Mesendoderm (in vitro differentiated cells): ENCODE results near the gene HSPA1B.
A peak's percentile ranks its signal among the peaks of the same experiment; 100 is the strongest.
"Not testable (repeated sequence)": the region's sequence is repeated elsewhere in the genome, so short reads cannot be mapped to it uniquely, and the experiment has no call there.

Experiments
- DNase-seq: peaks from one replicate; pipeline ENCODE4 v3.0.0; 2013
- H2AK5ac ChIP-seq: 2 replicates; pipeline ENCODE4 v1.6.1; 2013; ENCODE audit warnings: low read length, inconsistent platforms
- H2BK120ac ChIP-seq: 2 replicates; pipeline ENCODE4 v1.6.1; 2013; ENCODE audit warnings: low read depth, mild to moderate bottlenecking, low read length, moderate library complexity, mixed read lengths
- H2BK15ac ChIP-seq: replicated peaks from 2 replicates; pipeline ENCODE4 v1.6.1; 2013; ENCODE audit warnings: low read depth, mild to moderate bottlenecking, moderate library complexity
- H2BK5ac ChIP-seq: 2 replicates; pipeline ENCODE4 v1.6.1; 2013; ENCODE audit warnings: low read length, inconsistent platforms
- H3K18ac ChIP-seq: 2 replicates; pipeline ENCODE4 v1.6.1; 2013; ENCODE audit warnings: mild to moderate bottlenecking, low read length, mixed read lengths
- H3K23ac ChIP-seq: one replicate; pipeline ENCODE4 v1.6.1; 2013; ENCODE audit warnings: low read length
- H3K27ac ChIP-seq: 2 replicates; pipeline ENCODE4 v1.5.1; 2013; ENCODE audit warnings: low read depth, mild to moderate bottlenecking, inconsistent platforms, low read length, moderate library complexity
- H3K27me3 ChIP-seq: 2 replicates; pipeline ENCODE4 v1.6.1; 2013; ENCODE audit warnings: low read length, control low read depth, mild to moderate bottlenecking, inconsistent platforms; ENCODE audit not compliant: insufficient read depth, poor library complexity
- H3K36me3 ChIP-seq: 2 replicates; pipeline ENCODE4 v1.6.1; 2013; ENCODE audit warnings: low read length, inconsistent platforms; ENCODE audit not compliant: control insufficient read depth, insufficient read depth
- H3K4ac ChIP-seq: one replicate; pipeline ENCODE4 v1.6.1; 2013; ENCODE audit warnings: low read depth, mild to moderate bottlenecking, low read length, moderate library complexity
- H3K4me1 ChIP-seq: 2 replicates; pipeline ENCODE4 v1.6.1; 2013; ENCODE audit warnings: low read depth, low read length, inconsistent platforms; ENCODE audit not compliant: control insufficient read depth
- H3K4me2 ChIP-seq: 2 replicates; pipeline ENCODE4 v1.6.1; 2013; ENCODE audit warnings: low read length
- H3K4me3 ChIP-seq: 2 replicates; pipeline ENCODE4 v1.5.1; 2013; ENCODE audit warnings: mild to moderate bottlenecking, low read length
- H3K56ac ChIP-seq: one replicate; pipeline ENCODE4 v1.6.1; 2013; ENCODE audit warnings: low read length
- H3K79me1 ChIP-seq: 2 replicates; pipeline ENCODE4 v1.6.1; 2013; ENCODE audit warnings: low read length, inconsistent platforms
- H3K79me2 ChIP-seq: 2 replicates; pipeline ENCODE4 v1.6.1; 2013; ENCODE audit warnings: mild to moderate bottlenecking, low read length; ENCODE audit not compliant: control insufficient read depth, insufficient read depth
- H3K9ac ChIP-seq: 2 replicates; pipeline ENCODE4 v1.6.1; 2013; ENCODE audit warnings: low read length, inconsistent platforms
- H4K5ac ChIP-seq: one replicate; pipeline ENCODE4 v1.6.1; 2013; ENCODE audit warnings: low read length
- H4K8ac ChIP-seq: one replicate; pipeline ENCODE4 v1.6.1; 2013; ENCODE audit warnings: low read depth, mild to moderate bottlenecking, control low read depth, low read length, moderate library complexity
- WGBS: extraction: QIAGEN DNeasy Blood & Tissue Kit; methylation state at CpG from one replicate; pipeline ENCODE4 v1.1.7; 2013; ENCODE audit warnings: low lambda C conversion rate, missing lambda C conversion rate; ENCODE audit not compliant: insufficient coverage; ENCODE audit errors: extremely low coverage; 5-methylcytosine and 5-hydroxymethylcytosine counted together

Gene HSPA1B

DNA sequence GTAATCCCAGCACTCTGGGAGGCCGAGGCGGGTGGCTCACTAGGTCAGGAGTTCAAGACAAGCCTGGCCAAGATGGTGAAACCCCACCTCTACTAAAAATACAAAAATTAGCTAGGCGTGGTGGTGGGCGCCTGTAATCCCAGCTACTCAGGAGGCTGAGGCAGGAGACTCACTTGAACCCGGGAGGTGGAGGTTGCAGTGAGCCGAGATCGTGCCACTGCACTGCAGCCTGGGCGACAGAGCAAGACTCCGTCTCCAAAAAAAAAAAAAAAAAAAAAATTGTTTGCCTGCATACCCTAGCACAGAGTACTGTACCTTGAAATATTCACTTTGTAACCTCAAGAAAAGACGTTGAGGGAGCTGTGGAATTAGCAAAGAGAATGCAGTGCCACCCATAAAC lies 7.1 kb upstream of the HSPA1B start:
- not testable (repeated sequence) for H4K5ac ChIP-seq, H3K23ac ChIP-seq, H3K9ac ChIP-seq, H2AK5ac ChIP-seq, H4K8ac ChIP-seq, H3K79me2 ChIP-seq, H3K4me1 ChIP-seq, H3K27ac ChIP-seq, H3K27me3 ChIP-seq, H3K4ac ChIP-seq, H2BK15ac ChIP-seq, H3K4me3 ChIP-seq, H3K36me3 ChIP-seq, H2BK120ac ChIP-seq, H3K4me2 ChIP-seq, H2BK5ac ChIP-seq, DNase-seq, H3K56ac ChIP-seq, H3K79me1 ChIP-seq, H3K18ac ChIP-seq
- no CpG with 5 or more reads among the region's 10 CpGs for WGBS

DNA sequence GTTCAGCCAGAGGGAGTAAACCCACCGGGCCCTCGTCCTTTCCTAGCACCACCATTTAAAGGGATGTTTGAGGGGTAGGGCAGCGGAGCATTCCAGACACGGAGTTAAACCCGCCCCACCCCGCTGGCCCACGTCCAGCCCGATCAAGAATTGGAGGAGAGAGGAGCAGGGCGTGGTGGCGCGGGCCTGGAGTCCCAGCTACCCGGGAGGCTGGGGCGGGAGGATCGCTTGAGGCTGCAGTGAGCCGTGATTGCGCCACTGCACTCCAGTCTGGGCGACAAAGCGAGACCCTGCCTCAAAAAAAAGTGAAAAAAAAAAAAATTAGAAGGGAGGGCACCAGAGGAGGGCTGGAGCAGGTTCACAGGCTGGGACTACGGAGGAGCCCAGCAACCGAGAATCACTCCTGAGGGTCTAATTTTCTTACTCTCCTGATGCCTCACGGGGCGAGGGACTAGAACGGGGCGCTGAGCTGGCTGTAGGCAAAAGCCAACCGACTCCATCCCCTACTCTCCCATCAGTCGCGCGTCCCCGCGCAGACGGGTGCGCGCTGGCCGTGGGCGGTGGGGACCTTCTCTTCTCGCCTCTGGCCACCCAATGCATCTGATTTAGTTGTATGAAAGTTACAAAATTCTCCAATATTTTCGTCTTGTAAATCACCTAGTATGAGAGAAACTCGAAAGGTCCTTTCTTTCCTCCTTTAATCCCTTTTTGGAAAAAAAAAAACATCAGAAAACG lies 6.1 kb upstream of the HSPA1B start:
- Histone ChIP-seq H2BK120ac (no peak overlapping the region), H3K56ac (peak overlapping the region; percentile 82), H4K5ac (no peak overlapping the region), H3K79me1 (peaks cover 4% of the 10 kb centered on the region), H3K36me3 (no peaks in the 10 kb centered on the region), H3K23ac (no peak overlapping the region), H3K4me2 (peak overlapping the region; percentile 56), H3K4me3 (peak overlapping the region; percentile 56), H3K79me2 (peaks cover 3% of the 10 kb centered on the region), H3K4me1 (peaks cover 5% of the 10 kb centered on the region), H3K9ac (peak overlapping the region; percentile 76), H2AK5ac (no peak overlapping the region), H2BK15ac (no peak overlapping the region), H3K27ac (peak overlapping the region; percentile 81), H3K4ac (no peak overlapping the region), H3K27me3 (no peaks in the 10 kb centered on the region), H4K8ac (no peak overlapping the region), H2BK5ac (peak overlapping the region; percentile 2), H3K18ac (peak overlapping the region; percentile 29)
- no CpG with 5 or more reads among the region's 39 CpGs for WGBS
- peak; percentile 79 for DNase-seq

DNA sequence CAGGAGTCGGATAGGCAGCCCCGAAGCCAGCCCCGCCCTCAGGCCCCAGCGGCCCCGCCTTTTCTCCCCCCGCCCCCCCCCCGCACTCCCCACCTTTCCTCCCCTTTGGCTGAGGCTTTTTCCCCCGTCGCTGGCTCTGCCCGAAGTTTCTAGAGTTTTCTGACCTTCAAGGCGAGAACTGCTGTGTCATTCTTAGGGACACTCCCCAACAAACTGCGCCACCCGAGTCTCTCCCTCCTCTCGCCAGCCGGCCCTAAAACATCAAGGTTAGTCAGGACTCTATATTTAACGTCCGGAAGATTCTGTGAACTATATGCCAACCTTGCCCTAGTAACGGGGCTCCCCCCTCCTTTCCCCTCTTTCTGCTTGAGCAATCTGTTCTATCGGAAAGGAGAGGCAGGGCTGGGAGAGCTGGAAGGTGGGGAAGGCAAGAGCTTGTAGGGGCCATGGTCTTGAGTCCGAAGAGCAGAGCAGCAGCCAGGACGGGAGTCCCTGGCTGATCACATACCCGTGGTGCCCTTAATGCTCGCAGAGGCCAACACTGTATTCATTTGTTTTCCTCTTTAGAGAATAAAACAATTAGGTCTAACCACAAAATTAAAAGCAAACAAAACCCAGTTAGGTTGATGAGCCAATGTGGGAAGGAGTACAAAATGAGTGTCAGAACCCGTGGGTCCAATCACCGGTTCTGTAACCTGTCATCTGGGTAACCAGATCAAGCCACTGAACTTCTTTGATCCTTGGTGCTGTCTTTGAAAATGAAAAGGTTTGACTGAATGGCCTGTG lies 5.3 kb upstream of the HSPA1B start:
- H3K27me3 ChIP-seq: no peaks in the 10 kb centered on the region
- peak; percentile 92 for DNase-seq
- no peak overlapping the region for H2AK5ac ChIP-seq
- H2BK5ac ChIP-seq: peak overlapping the region; percentile 1
- peak overlapping the region; percentile 81 for H3K27ac ChIP-seq
- no peak overlapping the region for H4K8ac ChIP-seq
- peak overlapping the region; percentile 4 for H3K4me2 ChIP-seq
- H4K5ac ChIP-seq: no peak overlapping the region
- H3K36me3 ChIP-seq: no peaks in the 10 kb centered on the region
- H3K79me2 ChIP-seq: peaks cover 3% of the 10 kb centered on the region
- H3K4me1 ChIP-seq: peaks cover 7% of the 10 kb centered on the region
- peak overlapping the region; percentile 74 for H3K56ac ChIP-seq
- H3K9ac ChIP-seq: peak overlapping the region; percentile 63
- no peak overlapping the region for H2BK15ac ChIP-seq
- peak overlapping the region; percentile 96 for H3K4ac ChIP-seq
- H3K23ac ChIP-seq: no peak overlapping the region
- H3K4me3 ChIP-seq: peak overlapping the region; percentile 4
- no CpG with 5 or more reads among the region's 25 CpGs for WGBS
- H3K18ac ChIP-seq: peak overlapping the region; percentile 28
- peaks cover 4% of the 10 kb centered on the region for H3K79me1 ChIP-seq
- H2BK120ac ChIP-seq: peak overlapping the region; percentile 40

DNA sequence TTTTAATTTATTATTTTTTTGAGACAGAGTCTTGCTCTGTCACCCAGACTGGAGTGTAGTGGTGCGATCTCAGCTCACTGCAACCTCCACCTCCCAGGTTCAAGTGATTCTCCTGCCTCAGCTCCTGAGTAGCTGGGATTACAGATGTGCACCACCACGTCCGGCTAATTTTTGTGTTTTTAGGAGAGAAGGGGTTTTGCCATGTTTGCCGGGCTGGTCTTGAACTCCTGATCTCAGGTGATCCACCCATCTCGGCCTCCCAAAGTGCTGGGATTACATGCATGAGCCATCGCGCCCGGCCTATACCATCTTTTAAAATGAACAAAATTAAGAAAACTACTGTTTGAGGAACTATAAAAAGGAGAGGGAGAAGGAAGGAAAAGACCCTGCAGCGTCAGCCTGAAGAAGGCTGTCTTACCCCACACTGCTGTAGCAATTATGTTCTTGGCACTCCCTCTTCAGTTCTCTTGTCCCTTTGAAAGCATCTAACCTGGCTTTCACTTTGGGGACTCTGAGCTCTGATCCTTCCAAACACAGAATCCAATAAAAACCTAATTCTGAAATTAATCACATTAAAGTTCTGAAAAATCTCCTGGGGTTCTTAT lies 3.8 kb upstream of the HSPA1B start:
- H3K36me3 ChIP-seq, H3K27me3 ChIP-seq, H4K8ac ChIP-seq, H3K9ac ChIP-seq, H3K27ac ChIP-seq, H3K4me2 ChIP-seq, H3K56ac ChIP-seq, H3K4ac ChIP-seq, H3K18ac ChIP-seq, H2BK5ac ChIP-seq, H2BK15ac ChIP-seq, H3K23ac ChIP-seq, DNase-seq, H4K5ac ChIP-seq, H2BK120ac ChIP-seq, H3K4me3 ChIP-seq, H3K79me2 ChIP-seq, H3K4me1 ChIP-seq, H3K79me1 ChIP-seq, H2AK5ac ChIP-seq: not testable (repeated sequence)
- no CpG with 5 or more reads among the region's 9 CpGs for WGBS

DNA sequence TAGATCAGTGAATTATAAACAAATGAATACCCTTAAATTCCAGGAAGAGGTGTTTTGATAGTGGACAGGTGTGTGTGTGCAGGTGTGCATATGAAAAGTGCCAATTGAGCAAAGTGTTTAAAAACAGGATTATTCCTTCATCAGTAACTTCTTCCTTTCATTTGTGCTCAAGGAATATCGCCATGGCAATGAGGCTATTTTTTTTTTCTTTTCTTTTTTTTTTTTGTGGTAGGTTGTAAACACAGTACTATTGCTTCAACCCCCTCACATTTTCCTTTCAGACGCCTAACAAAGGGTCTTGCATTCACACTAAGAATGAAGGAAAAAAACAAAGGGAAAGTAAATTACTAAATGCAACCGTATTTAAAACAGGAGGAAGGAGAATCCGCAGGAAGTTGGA lies 2.0 kb upstream of the HSPA1B start:
- H3K79me2 ChIP-seq: peaks cover 7% of the 10 kb centered on the region
- no peak overlapping the region for H2BK15ac ChIP-seq
- no peak overlapping the region for H3K4ac ChIP-seq
- DNase-seq: no peak
- H2AK5ac ChIP-seq: no peak overlapping the region
- peaks cover 7% of the 10 kb centered on the region for H3K4me1 ChIP-seq
- no peaks in the 10 kb centered on the region for H3K27me3 ChIP-seq
- H4K5ac ChIP-seq: no peak overlapping the region
- no peak overlapping the region for H3K56ac ChIP-seq
- H3K79me1 ChIP-seq: no peaks in the 10 kb centered on the region
- no peak overlapping the region for H2BK120ac ChIP-seq
- no peak overlapping the region for H2BK5ac ChIP-seq
- H3K36me3 ChIP-seq: no peaks in the 10 kb centered on the region
- H3K4me3 ChIP-seq: no peak overlapping the region
- no peak overlapping the region for H3K9ac ChIP-seq
- H3K4me2 ChIP-seq: no peak overlapping the region
- no peak overlapping the region for H3K27ac ChIP-seq
- no CpG with 5 or more reads among the region's 4 CpGs for WGBS
- no peak overlapping the region for H4K8ac ChIP-seq
- H3K18ac ChIP-seq: no peak overlapping the region
- H3K23ac ChIP-seq: no peak overlapping the region
